Measurements from ENCODE around the gene ELAVL1. TPM values are rescaled to one million over a fixed set of nuclear protein-coding genes. Genes with fewer than 3 reads are reported as not detected.
A peak's percentile ranks its signal among the peaks of the same experiment; 100 is the strongest.

Gene ELAVL1
- total RNA-seq, 6 experiments from 2014 or later = 105 to 127 (median 115) TPM

DNA sequence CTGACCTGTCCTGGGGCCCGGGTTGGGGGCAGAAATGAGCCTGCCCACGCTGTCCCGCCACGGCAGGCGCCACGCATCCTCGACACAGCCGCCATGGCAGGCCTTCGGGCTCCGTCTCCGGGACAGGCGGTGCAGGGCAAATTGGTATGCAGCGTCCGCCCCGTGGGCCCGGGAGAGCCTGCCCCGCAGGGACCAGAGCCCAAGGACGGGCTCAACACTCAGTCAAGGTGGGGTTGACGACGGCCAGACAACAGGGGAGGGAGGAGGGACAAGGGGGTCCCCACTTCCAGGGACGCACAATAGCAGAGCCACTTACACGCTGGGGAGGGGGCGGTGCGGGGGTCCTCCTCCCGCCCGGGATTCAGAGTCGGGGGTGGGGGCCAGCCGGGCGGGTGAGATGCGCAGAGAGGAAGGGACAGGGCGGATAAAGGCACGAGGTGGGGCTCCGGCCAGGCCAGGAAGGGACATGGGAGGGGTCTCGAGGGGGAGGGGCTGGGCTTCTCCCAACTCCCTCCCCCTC lies 80.7 kb downstream of the ELAVL1 start:
- TF ChIP-seq, protein P1, sequence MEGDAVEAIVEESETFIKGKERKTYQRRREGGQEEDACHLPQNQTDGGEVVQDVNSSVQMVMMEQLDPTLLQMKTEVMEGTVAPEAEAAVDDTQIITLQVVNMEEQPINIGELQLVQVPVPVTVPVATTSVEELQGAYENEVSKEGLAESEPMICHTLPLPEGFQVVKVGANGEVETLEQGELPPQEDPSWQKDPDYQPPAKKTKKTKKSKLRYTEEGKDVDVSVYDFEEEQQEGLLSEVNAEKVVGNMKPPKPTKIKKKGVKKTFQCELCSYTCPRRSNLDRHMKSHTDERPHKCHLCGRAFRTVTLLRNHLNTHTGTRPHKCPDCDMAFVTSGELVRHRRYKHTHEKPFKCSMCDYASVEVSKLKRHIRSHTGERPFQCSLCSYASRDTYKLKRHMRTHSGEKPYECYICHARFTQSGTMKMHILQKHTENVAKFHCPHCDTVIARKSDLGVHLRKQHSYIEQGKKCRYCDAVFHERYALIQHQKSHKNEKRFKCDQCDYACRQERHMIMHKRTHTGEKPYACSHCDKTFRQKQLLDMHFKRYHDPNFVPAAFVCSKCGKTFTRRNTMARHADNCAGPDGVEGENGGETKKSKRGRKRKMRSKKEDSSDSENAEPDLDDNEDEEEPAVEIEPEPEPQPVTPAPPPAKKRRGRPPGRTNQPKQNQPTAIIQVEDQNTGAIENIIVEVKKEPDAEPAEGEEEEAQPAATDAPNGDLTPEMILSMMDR (IDR thresholded peaks at IDR 0.05) = no peak
- H3K4me3 Mint-ChIP-seq = no peak overlapping the region
- H3K4me1 Mint-ChIP-seq (ENCODE audit: low read depth) = peaks cover 26% of the 10 kb centered on the region
- DNase-seq = no peak
- H3K27ac Mint-ChIP-seq = no peak overlapping the region
- no peaks in the 10 kb centered on the region for H3K9me3 Mint-ChIP-seq
- H3K27me3 Mint-ChIP-seq (ENCODE audit: insufficient read depth) = peaks cover 2% of the 10 kb centered on the region
- H3K36me3 Mint-ChIP-seq (ENCODE audit: low read depth) = peaks cover 4% of the 10 kb centered on the region

DNA sequence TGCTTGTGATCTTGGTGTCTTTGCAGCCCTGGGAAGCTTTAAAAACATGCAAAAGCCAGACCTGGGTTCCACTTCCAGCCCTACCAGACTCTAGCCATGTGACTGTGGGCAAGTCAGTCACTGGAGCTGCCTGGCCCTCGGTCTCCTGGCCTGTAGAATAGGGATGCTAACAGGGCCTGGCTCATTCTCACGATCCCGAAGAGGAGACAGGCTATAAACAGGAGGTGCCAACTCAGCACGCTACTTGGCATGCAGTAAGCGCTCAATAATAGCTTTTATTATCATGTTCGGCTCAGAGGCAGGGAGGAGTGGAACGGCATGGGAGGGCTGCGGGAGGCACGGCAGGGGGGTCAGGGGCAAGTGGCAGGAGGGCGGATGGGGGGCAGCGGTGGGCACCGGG lies 81.2 kb downstream of the ELAVL1 start:
- Mint-ChIP-seq H3K27ac (peak overlapping the region; percentile 45; the same call in 1 of the 2 replicates), H3K4me3 (no peak overlapping the region), H3K4me1 (ENCODE audit: low read depth) (peaks cover 25% of the 10 kb centered on the region), H3K27me3 (ENCODE audit: insufficient read depth) (peaks cover 2% of the 10 kb centered on the region), H3K36me3 (ENCODE audit: low read depth) (peaks cover 4% of the 10 kb centered on the region), H3K9me3 (no peaks in the 10 kb centered on the region)
- TF ChIP-seq, protein P1 (IDR thresholded peaks at IDR 0.05) = no peak
- DNase-seq = no peak

DNA sequence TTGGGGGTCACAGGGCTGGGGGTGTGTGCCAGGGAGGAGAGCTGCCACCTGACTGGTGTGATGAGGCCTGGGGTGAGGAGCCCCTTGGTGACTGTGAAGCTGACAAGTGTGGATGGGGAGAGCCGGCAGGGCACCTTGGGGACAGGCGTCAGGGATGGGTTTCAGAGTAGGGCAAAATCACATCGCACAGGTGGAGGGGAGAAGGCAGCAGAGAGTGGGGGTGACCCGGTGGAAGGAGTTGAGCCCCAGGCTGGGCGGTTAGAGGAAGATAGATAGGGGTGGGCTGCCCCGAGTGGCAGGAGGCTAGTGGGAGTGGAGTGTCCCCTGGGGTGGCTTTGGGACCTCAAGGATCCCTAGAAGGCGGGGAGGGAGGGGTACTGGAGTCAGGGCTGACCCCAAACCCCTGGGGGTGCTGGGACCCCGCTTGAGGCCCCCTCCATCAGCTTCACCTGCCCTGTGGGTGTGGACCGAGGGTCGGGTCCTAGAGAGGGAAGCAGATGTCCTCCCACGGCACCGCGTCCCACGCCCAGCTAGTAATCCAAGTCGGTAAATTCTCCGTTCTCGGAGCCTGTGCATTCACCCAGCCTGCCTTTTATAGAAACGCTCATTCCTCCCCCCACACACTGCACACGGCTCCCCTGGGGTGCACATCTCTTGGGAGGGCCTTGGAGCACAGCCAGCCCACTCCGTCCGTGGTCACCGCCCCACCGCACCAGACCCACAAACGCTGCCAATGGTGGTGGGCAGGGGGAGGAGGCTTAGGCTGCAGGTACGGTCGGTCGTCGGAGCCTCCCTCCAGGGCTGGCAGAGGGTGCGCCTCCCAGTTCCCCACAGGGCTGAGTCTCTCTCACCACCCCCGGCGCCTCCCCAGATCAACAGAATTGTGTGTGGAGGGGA lies 81.9 kb downstream of the ELAVL1 start:
- peaks cover 2% of the 10 kb centered on the region for H3K27me3 Mint-ChIP-seq (ENCODE audit: insufficient read depth)
- H3K4me3 Mint-ChIP-seq = no peak overlapping the region
- no peak overlapping the region; the same call in 1 of the 2 replicates for H3K27ac Mint-ChIP-seq
- TF ChIP-seq, protein P1 (IDR thresholded peaks at IDR 0.05) = no peak
- H3K9me3 Mint-ChIP-seq = no peaks in the 10 kb centered on the region
- peaks cover 4% of the 10 kb centered on the region for H3K36me3 Mint-ChIP-seq (ENCODE audit: low read depth)
- DNase-seq = no peak
- H3K4me1 Mint-ChIP-seq (ENCODE audit: low read depth) = peaks cover 19% of the 10 kb centered on the region

DNA sequence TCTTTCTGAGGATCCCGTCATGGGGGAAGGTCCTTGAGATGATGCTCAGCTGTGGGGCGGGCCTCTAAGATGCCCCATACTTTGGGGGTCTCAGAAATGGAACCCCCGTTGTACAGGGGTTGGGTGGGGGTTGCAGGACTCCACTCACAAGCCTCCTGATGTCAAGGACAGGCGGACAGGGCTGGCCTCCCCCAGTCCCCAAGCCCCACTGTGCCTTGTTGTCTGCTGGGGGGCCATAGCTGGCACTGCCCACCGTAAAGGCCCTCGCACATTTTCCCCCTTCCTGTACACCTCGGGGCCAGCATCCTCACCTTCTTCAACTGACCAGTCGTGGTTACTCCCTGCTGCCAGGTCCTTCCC lies 82.6 kb downstream of the ELAVL1 start:
- DNase-seq = no peak
- Mint-ChIP-seq H3K27me3 (ENCODE audit: insufficient read depth) (peaks cover 2% of the 10 kb centered on the region), H3K9me3 (no peaks in the 10 kb centered on the region), H3K4me1 (ENCODE audit: low read depth) (peaks cover 12% of the 10 kb centered on the region), H3K36me3 (ENCODE audit: low read depth) (no peaks in the 10 kb centered on the region), H3K27ac (no peak overlapping the region; the same call in 1 of the 2 replicates), H3K4me3 (no peak overlapping the region)
- TF ChIP-seq, protein P1 (IDR thresholded peaks at IDR 0.05) = no peak

DNA sequence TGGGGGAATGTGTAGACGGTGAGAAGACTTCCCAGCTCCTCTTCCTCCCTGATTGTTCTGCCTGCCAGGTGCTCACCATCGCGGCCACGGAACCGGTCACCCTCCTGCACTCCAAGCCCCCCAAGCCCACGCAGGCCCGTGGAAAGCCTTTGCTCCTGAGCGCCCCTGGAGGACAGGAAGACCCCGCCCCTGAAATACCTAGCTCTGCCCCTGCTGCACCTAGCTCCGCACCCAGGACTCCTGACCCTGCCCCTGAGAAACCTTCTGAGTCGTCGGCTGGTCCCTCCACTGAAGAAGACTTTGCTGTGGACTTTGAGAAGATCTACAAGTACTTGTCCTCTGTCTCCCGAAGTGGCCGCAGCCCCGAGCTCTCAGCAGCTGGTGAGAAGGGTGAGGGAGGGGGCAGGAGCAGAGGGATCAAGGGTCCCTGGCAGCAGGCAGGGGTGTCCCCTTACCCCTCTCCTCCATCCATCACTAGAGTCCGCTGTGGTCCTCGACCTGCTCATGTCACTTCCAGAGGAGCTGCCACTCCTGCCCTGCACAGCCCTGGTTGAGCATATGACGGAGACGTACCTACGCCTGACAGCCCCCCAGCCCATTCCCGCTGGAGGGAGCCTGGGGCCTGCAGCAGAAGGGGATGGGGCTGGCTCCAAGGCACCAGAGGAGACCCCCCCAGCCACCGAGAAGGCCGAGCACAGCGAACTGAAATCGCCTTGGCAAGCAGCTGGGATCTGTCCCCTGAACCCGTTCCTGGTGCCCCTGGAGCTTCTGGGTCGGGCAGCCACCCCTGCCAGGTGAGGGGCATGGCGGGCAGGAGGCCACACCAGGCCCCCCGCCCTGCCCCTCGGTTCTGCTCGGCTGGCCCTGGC lies 83.2 kb downstream of the ELAVL1 start:
- Mint-ChIP-seq H3K4me1 (ENCODE audit: low read depth) (peaks cover 12% of the 10 kb centered on the region), H3K27me3 (ENCODE audit: insufficient read depth) (peaks cover 2% of the 10 kb centered on the region), H3K36me3 (ENCODE audit: low read depth) (no peaks in the 10 kb centered on the region), H3K4me3 (no peak overlapping the region), H3K9me3 (no peaks in the 10 kb centered on the region), H3K27ac (no peak overlapping the region)
- TF ChIP-seq, protein P1 (IDR thresholded peaks at IDR 0.05) = peak; percentile 26; the same call in 1 of the 2 replicates
- no peak for DNase-seq
